MM.1S (cell line): ENCODE data around the gene PRXL2C.
"Not testable (repeated sequence)": the region's sequence is repeated elsewhere in the genome, so short reads cannot be mapped to it uniquely, and the experiment has no call there.

Source experiments
- DNase-seq: peaks from one replicate; pipeline ENCODE4 v3.0.0-alpha.2; 2015
- H2AFZ ChIP-seq: fragments of 300-600 bp; sonication (generic); 2 replicates; pipeline ENCODE4 v1.6.0; 2016; ENCODE audit warnings: antibody characterized with exemption, low read length
- H3F3A ChIP-seq: fragments of 300-600 bp; sonication (generic); 2 replicates; pipeline ENCODE4 v1.6.1; 2016; ENCODE audit warnings: mild to moderate bottlenecking, antibody characterized with exemption, low read length, moderate library complexity, mixed read lengths; ENCODE audit not compliant: insufficient read depth
- H3K27ac ChIP-seq: fragments of 300-600 bp; sonication (generic); 2 replicates; pipeline ENCODE4 v1.5.1; 2016; ENCODE audit warnings: mild to moderate bottlenecking, low read length
- H3K27me3 ChIP-seq: fragments of 300-600 bp; sonication (generic); replicated peaks from 2 replicates; pipeline ENCODE4 v1.6.0; 2016; ENCODE audit warnings: low read length; ENCODE audit not compliant: insufficient read depth
- H3K36me3 ChIP-seq: fragments of 300-600 bp; sonication (generic); replicated peaks from 2 replicates; pipeline ENCODE4 v1.6.1; 2016; ENCODE audit warnings: mild to moderate bottlenecking, low read length, mixed read lengths; ENCODE audit not compliant: insufficient read depth
- H3K4me1 ChIP-seq: fragments of 300-600 bp; sonication (generic); 2 replicates; pipeline ENCODE4 v1.6.1; 2016; ENCODE audit warnings: low read length, mixed read lengths
- H3K4me2 ChIP-seq: fragments of 300-600 bp; sonication (generic); 2 replicates; pipeline ENCODE4 v1.6.0; 2016; ENCODE audit warnings: low read depth, low read length
- H3K4me3 ChIP-seq: fragments of 300-600 bp; sonication (generic); 2 replicates; pipeline ENCODE4 v1.5.1; 2016; ENCODE audit warnings: low read length, mixed read lengths
- H3K79me2 ChIP-seq: fragments of 300-600 bp; sonication (generic); 2 replicates; pipeline ENCODE4 v1.6.1; 2016; ENCODE audit warnings: mixed run types, low read length, mixed read lengths
- H3K9ac ChIP-seq: fragments of 300-600 bp; sonication (generic); 2 replicates; pipeline ENCODE4 v1.6.1; 2016; ENCODE audit warnings: low read length, mixed read lengths
- H3K9me2 ChIP-seq: fragments of 300-600 bp; sonication (generic); replicated peaks from 2 replicates; pipeline ENCODE4 v1.6.1; 2016; ENCODE audit warnings: mild to moderate bottlenecking, low read length, mixed read lengths; ENCODE audit not compliant: insufficient read depth
- H3K9me3 ChIP-seq: fragments of 300-600 bp; sonication (generic); replicated peaks from 2 replicates; pipeline ENCODE4 v1.6.1; 2016; ENCODE audit warnings: mild to moderate bottlenecking, low read length, mixed read lengths; ENCODE audit not compliant: insufficient read depth
- H4K20me1 ChIP-seq: fragments of 300-600 bp; sonication (generic); 2 replicates; pipeline ENCODE4 v1.6.1; 2016; ENCODE audit warnings: mild to moderate bottlenecking, low read length, moderate library complexity, mixed read lengths; ENCODE audit not compliant: insufficient read depth
- EZH2 ChIP-seq: fragments of 300-600 bp; sonication (generic); optimal IDR thresholded peaks from 2 replicates; pipeline ENCODE3; 2017; ENCODE audit warnings: low read depth, mild to moderate bottlenecking, antibody characterized with exemption, low read length, mixed read lengths
- EZH2phosphoT487 ChIP-seq: fragments of 300-600 bp; sonication (generic); IDR thresholded peaks from 2 replicates; pipeline ENCODE4 v1.6.1; 2018; ENCODE audit warnings: antibody characterized with exemption, low read length
- TF ChIP-seq, protein P1 (sequence below): fragments of 300-600 bp; sonication (generic); IDR thresholded peaks from 2 replicates; pipeline ENCODE4 v1.5.1; 2016; ENCODE audit warnings: antibody characterized with exemption, low read length, mixed read lengths

Gene PRXL2C

DNA sequence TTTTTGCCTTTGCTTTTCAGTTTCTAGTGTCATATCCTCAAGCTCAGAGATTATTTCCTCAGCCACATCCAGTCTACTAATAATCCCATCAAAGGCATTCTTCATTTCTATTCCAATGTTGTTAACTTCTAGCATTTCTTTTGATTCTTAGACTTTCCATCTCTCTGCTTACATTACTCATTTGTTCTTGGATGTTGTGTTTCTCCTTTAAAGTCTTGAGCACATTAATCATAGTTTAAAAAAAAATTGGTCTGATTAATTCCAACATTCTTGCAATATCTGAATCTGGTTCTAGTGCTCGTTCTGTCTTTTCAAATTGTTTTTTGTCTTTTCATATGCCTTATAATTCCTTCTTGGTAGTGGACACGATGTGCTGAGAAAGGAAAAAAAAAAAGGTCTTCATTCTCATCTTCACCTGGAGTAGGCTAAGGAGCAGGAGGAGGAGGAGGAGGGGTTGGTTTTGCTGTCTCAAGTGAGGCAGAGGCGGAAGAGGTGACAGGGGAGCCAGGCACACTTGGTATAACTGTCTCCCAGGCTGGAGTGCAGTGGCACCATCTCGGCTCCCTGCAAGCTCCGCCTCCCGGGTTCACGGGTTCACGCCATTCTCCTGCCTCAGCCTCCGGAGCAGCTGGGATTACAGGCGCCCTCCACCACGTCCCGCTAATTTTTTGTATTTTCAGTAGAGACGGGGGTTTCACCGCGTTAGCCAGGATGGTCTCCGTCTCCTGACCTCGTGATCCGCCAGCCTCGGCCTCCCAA lies 16.3 kb downstream of the PRXL2C start:
- H3F3A ChIP-seq = no peaks in the 10 kb centered on the region

DNA sequence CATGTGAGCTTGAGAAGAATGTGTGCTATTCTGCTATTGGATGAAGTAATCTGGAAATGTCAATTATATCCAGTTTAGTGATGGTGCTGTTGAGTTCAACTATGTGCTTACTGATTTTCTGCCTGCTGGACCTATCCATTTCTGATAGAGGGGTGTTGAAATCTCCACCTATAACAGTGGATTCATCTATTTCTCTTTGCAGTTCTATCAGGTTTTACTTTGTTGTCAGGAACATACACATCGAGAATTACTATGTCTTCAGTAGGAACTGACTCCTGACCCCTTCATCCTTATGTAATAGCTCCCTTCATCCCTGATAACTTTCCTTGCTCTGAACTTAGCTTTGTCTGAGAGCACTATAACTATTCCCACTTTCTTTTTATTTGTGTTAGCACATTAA lies 18.7 kb downstream of the PRXL2C start:
- H2AFZ ChIP-seq = no peak overlapping the region
- H3F3A ChIP-seq = no peaks in the 10 kb centered on the region
- no peak overlapping the region for H3K27ac ChIP-seq
- no peaks in the 10 kb centered on the region for H3K36me3 ChIP-seq
- H3K79me2 ChIP-seq = no peaks in the 10 kb centered on the region
- H3K4me2 ChIP-seq = no peak overlapping the region
- DNase-seq = no peak
- H4K20me1 ChIP-seq = no peaks in the 10 kb centered on the region
- H3K9me3 ChIP-seq = no peaks in the 10 kb centered on the region
- H3K9me2 ChIP-seq = no peaks in the 10 kb centered on the region
- H3K9ac ChIP-seq = no peak overlapping the region
- no peak overlapping the region for H3K4me3 ChIP-seq
- no peaks in the 10 kb centered on the region for H3K4me1 ChIP-seq
- H3K27me3 ChIP-seq = no peaks in the 10 kb centered on the region
- TF ChIP-seq EZH2phosphoT487 (no peak), EZH2 (no peak)
- TF ChIP-seq, protein P1, sequence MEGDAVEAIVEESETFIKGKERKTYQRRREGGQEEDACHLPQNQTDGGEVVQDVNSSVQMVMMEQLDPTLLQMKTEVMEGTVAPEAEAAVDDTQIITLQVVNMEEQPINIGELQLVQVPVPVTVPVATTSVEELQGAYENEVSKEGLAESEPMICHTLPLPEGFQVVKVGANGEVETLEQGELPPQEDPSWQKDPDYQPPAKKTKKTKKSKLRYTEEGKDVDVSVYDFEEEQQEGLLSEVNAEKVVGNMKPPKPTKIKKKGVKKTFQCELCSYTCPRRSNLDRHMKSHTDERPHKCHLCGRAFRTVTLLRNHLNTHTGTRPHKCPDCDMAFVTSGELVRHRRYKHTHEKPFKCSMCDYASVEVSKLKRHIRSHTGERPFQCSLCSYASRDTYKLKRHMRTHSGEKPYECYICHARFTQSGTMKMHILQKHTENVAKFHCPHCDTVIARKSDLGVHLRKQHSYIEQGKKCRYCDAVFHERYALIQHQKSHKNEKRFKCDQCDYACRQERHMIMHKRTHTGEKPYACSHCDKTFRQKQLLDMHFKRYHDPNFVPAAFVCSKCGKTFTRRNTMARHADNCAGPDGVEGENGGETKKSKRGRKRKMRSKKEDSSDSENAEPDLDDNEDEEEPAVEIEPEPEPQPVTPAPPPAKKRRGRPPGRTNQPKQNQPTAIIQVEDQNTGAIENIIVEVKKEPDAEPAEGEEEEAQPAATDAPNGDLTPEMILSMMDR = no peak

More for the DNA sequence above, 16.3 kb downstream of the PRXL2C start:
- no peaks in the 10 kb centered on the region for H3K9me3 ChIP-seq
- no peaks in the 10 kb centered on the region for H4K20me1 ChIP-seq
- no peak overlapping the region for H3K4me3 ChIP-seq
- no peak overlapping the region for H3K9ac ChIP-seq
- no peak overlapping the region for H2AFZ ChIP-seq
- no peak overlapping the region for H3K27ac ChIP-seq
- H3K4me1 ChIP-seq = no peaks in the 10 kb centered on the region
- no peak overlapping the region for H3K4me2 ChIP-seq
- H3K79me2 ChIP-seq = no peaks in the 10 kb centered on the region
- no peaks in the 10 kb centered on the region for H3K9me2 ChIP-seq
- H3K36me3 ChIP-seq = no peaks in the 10 kb centered on the region
- DNase-seq = no peak
- no peaks in the 10 kb centered on the region for H3K27me3 ChIP-seq
- TF ChIP-seq EZH2phosphoT487 (no peak), EZH2 (no peak)
- TF ChIP-seq, protein P1 = no peak

DNA sequence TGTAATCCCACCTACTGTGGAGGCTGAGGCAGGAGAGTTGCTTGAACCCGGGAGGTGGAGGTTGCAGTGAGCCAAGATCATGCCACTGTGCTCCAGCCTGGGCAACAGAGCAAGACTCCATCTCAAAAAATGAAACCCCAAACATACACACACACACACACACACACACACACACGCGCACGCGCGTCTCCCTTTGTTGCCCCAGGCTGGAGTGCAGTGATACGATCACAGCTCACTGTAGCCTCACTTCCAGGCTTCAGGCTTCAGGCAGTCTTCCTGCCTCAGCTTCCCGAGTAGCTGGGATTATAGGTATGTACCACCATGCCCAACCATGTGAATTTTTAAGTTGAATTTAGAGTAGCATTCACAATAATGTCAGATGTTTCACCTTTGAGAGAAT lies 21.5 kb downstream of the PRXL2C start:
- DNase-seq, H3K4me3 ChIP-seq, H3K9ac ChIP-seq, H4K20me1 ChIP-seq, H3K27me3 ChIP-seq, H3K4me2 ChIP-seq, H3K9me3 ChIP-seq, H3K4me1 ChIP-seq, H3K27ac ChIP-seq, H2AFZ ChIP-seq, H3K9me2 ChIP-seq, H3K79me2 ChIP-seq, H3F3A ChIP-seq, H3K36me3 ChIP-seq: not testable (repeated sequence)

DNA sequence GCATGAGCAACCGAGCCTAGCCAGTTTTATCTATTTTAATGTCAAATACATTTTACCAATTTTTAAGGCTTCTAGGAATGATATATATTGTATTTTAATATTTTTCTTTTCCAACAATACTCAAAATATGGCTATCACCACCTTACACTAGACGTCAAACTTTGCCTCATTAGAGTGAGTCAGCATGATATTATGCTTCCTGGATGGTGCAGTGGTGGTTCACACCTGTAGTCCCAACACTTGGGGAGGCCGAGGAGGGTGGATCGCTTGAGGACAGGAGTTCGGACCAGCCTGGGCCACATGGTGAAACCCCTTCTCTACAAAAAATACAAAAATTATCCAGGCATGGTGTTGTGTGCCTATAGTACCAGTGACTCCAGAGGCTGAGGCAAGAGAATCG lies 28.2 kb downstream of the PRXL2C start:
- Histone ChIP-seq H3K9ac (no peak overlapping the region), H2AFZ (no peak overlapping the region), H3K4me1 (no peaks in the 10 kb centered on the region), H3K4me3 (no peak overlapping the region), H3K79me2 (no peaks in the 10 kb centered on the region), H3K36me3 (no peaks in the 10 kb centered on the region), H3K4me2 (no peak overlapping the region), H3K9me2 (no peaks in the 10 kb centered on the region), H3K27me3 (no peaks in the 10 kb centered on the region), H3K9me3 (no peaks in the 10 kb centered on the region), H3F3A (no peaks in the 10 kb centered on the region), H4K20me1 (no peaks in the 10 kb centered on the region), H3K27ac (no peak overlapping the region)
- TF ChIP-seq EZH2phosphoT487 = no peak
- TF ChIP-seq, protein P1 = no peak
- TF ChIP-seq EZH2 = no peak
- no peak for DNase-seq
